Measurements from ENCODE around the gene TRIM10. TPM values are rescaled to one million over a fixed set of nuclear protein-coding genes. Genes with fewer than 3 reads are reported as not detected.
"Not testable (repeated sequence)": the region's sequence is repeated elsewhere in the genome, so short reads cannot be mapped to it uniquely, and the experiment has no call there.

The TRIM10 gene
- total RNA-seq, 4 donors from 2014 or later, result 0.20 to 19.8 (median 3.7) TPM

- Histone ChIP-seq H3K4me1 (peaks cover 0 to 10% (median 6%) of the 10 kb centered on the region in 4 donors), H3K27ac (no peak overlapping the region), H3K27me3 (peaks cover 20% of the 10 kb centered on the region), H3K36me3 (peaks cover 0 to 6% (median 0%) of the 10 kb centered on the region in 4 donors), H3K4me3 (no peak overlapping the region), H3K9me3 (no peaks in the 10 kb centered on the region)
- WGBS, 2 donors (ENCODE audit: low coverage in 1 of 2), result 62 to 65% methylated on average over 4 to 6 of the region's 6 CpGs
- no peak for DNase-seq
- in situ Hi-C loops (cut with MboI; ENCODE audit: low pct_ligation_motif_present in 1 of 4, low pct_unique_long_range_greater_than_20kb in 1 of 4, low sequenced_read_pairs in 3 of 4), result no loop called here
- no peak for TF ChIP-seq CTCF (IDR thresholded peaks at IDR 0.05)
- no peak for TF ChIP-seq EP300 (IDR thresholded peaks at IDR 0.05; ENCODE audit: low read depth)
- no peak for TF ChIP-seq POLR2A (IDR thresholded peaks at IDR 0.05)
- TF ChIP-seq POLR2AphosphoS5 (IDR thresholded peaks at IDR 0.05), result no peak
- intact Hi-C loops (cut with DNase I; ENCODE audit: low total_unique reads), result no loop called here
Observed at GRCh38 chr6:30167101-30167500, 6.1 kb upstream of the TRIM10 start.

GRCh38 chr6:30165238-30165637, 4.2 kb upstream of the TRIM10 start:
- in situ Hi-C loops (cut with MboI; ENCODE audit: low pct_ligation_motif_present in 1 of 4, low pct_unique_long_range_greater_than_20kb in 1 of 4, low sequenced_read_pairs in 3 of 4); H3K36me3 ChIP-seq; H3K27me3 ChIP-seq; intact Hi-C loops (cut with DNase I; ENCODE audit: low total_unique reads); H3K4me1 ChIP-seq; H3K9me3 ChIP-seq; DNase-seq; H3K27ac ChIP-seq: not testable (repeated sequence)
- peak overlapping the region in 1 of 4 donors; percentile 58 for H3K4me3 ChIP-seq
- WGBS, 2 donors (ENCODE audit: low coverage in 1 of 2), result 95 to 100% methylated on average over 1 of the region's 1 CpG

GRCh38 chr6:30164714-30165113, 3.7 kb upstream of the TRIM10 start:
- WGBS, 2 donors (ENCODE audit: low coverage in 1 of 2), result 87 to 88% methylated on average over 4 of the region's 4 CpGs
- H3K36me3 ChIP-seq, result peaks cover 0 to 6% (median 0%) of the 10 kb centered on the region in 4 donors
- H3K9me3 ChIP-seq, result no peaks in the 10 kb centered on the region
- intact Hi-C loops (cut with DNase I; ENCODE audit: low total_unique reads) (no loop called here), in situ Hi-C loops (cut with MboI; ENCODE audit: low pct_ligation_motif_present in 1 of 4, low pct_unique_long_range_greater_than_20kb in 1 of 4, low sequenced_read_pairs in 3 of 4) (no loop called here)
- TF ChIP-seq EP300 (IDR thresholded peaks at IDR 0.05; ENCODE audit: low read depth), result no peak
- TF ChIP-seq POLR2AphosphoS5 (IDR thresholded peaks at IDR 0.05), result no peak
- no peaks in the 10 kb centered on the region for H3K27me3 ChIP-seq
- peak overlapping the region in 2 of 4 donors; percentile 40 to 58 for H3K4me3 ChIP-seq
- DNase-seq, result no peak
- H3K4me1 ChIP-seq, result peaks cover 0 to 8% (median 4%) of the 10 kb centered on the region in 4 donors
- peak overlapping the region; percentile 87 to 93 (median 89) for H3K27ac ChIP-seq

- H3K4me1 ChIP-seq, result peaks cover 0 to 8% (median 4%) of the 10 kb centered on the region in 4 donors
- no peak for DNase-seq
- no peaks in the 10 kb centered on the region for H3K9me3 ChIP-seq
- H3K36me3 ChIP-seq, result peaks cover 0 to 6% (median 0%) of the 10 kb centered on the region in 4 donors
- H3K27ac ChIP-seq, result peak overlapping the region; percentile 87 to 93 (median 89)
- in situ Hi-C loops (cut with MboI; ENCODE audit: low pct_ligation_motif_present in 1 of 4, low pct_unique_long_range_greater_than_20kb in 1 of 4, low sequenced_read_pairs in 3 of 4), result no loop called here
- intact Hi-C loops (cut with DNase I; ENCODE audit: low total_unique reads), result no loop called here
- H3K4me3 ChIP-seq, result peak overlapping the region; percentile 7 to 58 (median 38)
- TF ChIP-seq POLR2AphosphoS5 (IDR thresholded peaks at IDR 0.05), result no peak
- TF ChIP-seq CTCF (IDR thresholded peaks at IDR 0.05), result no peak
- no peak for TF ChIP-seq EP300 (IDR thresholded peaks at IDR 0.05; ENCODE audit: low read depth)
- TF ChIP-seq POLR2A (IDR thresholded peaks at IDR 0.05), result no peak
- 73% methylated on average over 16 of the region's 16 CpGs; no CpG with 5 or more reads in 1 of the 2 donors for WGBS, 2 donors (ENCODE audit: low coverage in 1 of 2)
- no peaks in the 10 kb centered on the region for H3K27me3 ChIP-seq
Observed at GRCh38 chr6:30163918-30164654, 3.1 kb upstream of the TRIM10 start.

GRCh38 chr6:30163090-30163917, 2.3 kb upstream of the TRIM10 start, which contains the start of gene TRIM15:
TSS of gene TRIM15 (plus strand) at chr6:30163546. CDS start at chr6:30163685, 139 bp downstream.
- peaks cover 0 to 8% (median 4%) of the 10 kb centered on the region in 4 donors for H3K4me1 ChIP-seq
- peaks cover 0 to under 1% (median 0%) of the 10 kb centered on the region in 4 donors for H3K36me3 ChIP-seq
- peak; percentile 89 for DNase-seq
- H3K4me3 ChIP-seq, result peak within 1 kb of the TSS; percentile 7 to 58 (median 38)
- 36 to 60% methylated on average over 2 to 24 of the region's 31 CpGs for WGBS, 2 donors (ENCODE audit: low coverage in 1 of 2)
- H3K27me3 ChIP-seq, result no peaks in the 10 kb centered on the region
- intact Hi-C loops (cut with DNase I; ENCODE audit: low total_unique reads), result no loop called here
- in situ Hi-C loops (cut with MboI; ENCODE audit: low pct_ligation_motif_present in 1 of 4, low pct_unique_long_range_greater_than_20kb in 1 of 4, low sequenced_read_pairs in 3 of 4), result no loop called here
- TF ChIP-seq EP300 (IDR thresholded peaks at IDR 0.05; ENCODE audit: low read depth), result no peak
- peak in 1 of 5 experiments; percentile 17 for TF ChIP-seq CTCF (IDR thresholded peaks at IDR 0.05)
- TF ChIP-seq POLR2A (IDR thresholded peaks at IDR 0.05), result peak; percentile 61
- peak in 2 of 3 donors; percentile 54 to 86 for TF ChIP-seq POLR2AphosphoS5 (IDR thresholded peaks at IDR 0.05)
- H3K9me3 ChIP-seq, result no peaks in the 10 kb centered on the region
- peak within 1 kb of the TSS; percentile 87 to 93 (median 89) for H3K27ac ChIP-seq
